Measurements from ENCODE around the gene DYSF.

DNA sequence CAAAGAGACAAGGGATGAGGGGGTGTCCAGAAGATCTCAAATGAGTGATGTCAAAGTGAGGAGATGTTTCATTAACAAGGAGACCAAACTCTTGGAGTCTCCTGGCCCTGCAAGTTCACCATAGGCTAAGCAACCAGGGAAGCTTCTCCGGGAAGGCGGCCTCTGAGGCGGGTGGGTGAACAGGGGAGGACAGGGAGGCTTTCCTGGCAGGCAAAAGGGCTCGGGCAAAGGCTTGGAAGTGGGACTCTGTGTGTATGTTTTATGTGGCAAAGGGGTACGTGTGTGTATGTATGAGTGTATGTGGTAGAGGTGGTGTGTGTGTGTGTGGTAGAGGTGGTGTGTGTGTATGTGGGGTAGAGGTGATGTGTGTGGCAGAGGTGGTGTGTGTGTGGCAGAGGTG, 163.9 kb downstream of the DYSF start:
- TF ChIP-seq CTCF (IDR thresholded peaks at IDR 0.05) (no peak), POLR2A (IDR thresholded peaks at IDR 0.05) (no peak), EP300 (IDR thresholded peaks at IDR 0.05) (no peak)
